Measurements from ENCODE around the gene CLCN3. TPM values are rescaled to one million over a fixed set of nuclear protein-coding genes. Genes with fewer than 3 reads are reported as not detected.

Gene CLCN3
- total and polyA plus RNA-seq, 9 of the 15 experiments (the other 6 are each of a cell fraction or from before 2014, with no cell fraction given): 12.7 to 60.6 (median 38.5) TPM

DNA sequence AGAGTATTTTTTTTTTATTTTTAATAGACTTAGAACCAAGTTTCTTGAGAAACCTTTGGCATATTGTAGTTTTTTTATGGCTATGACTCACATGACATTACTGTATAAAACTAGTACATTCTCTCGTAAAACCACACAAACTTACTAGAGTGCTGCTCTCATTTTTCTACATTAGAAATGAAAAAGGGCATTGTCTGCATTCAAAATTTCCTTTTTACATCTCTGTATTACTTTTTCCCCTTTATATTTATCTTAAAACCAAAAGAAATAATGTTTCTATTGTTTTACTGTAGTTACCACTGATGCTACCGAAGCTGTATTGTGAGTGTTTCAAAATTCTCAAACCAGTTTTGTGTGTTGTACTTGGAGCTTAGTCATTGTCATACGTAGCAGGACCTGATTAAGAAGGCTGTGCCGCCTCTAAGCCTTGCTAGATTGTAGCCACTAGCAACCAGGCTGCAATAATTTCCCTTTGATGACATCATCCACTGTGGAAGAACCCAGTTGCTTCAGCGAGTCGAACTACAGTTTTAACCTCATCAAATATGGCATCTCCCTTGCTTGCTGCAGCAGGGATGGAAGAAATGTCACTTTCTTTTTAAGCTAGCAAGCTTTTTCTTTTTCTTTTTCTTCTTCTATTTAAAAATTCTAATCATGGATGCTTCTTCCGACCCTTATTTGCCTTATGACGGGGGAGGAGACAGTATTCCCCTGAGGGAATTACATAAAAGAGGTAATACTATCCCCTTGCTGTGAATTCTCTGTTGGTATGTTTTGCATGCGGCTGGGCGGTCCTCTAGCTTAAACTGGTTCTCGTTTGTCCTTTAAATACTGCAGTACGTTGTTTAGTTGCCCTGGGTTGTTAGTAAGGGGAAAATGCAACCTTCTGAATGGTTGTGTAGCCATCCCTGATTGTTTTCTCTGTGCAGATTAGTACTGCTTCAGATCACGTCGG lies 39.6 kb downstream of the CLCN3 start (continued):
- TF ChIP-seq SNIP1 (IDR thresholded peaks at IDR 0.05; ENCODE audit: low read depth) (no peak), PTBP1 (IDR thresholded peaks at IDR 0.05; ENCODE audit: low read depth, low read length) (no peak), PTRF (tag; IDR thresholded peaks at IDR 0.05) (no peak), XRCC3 (IDR thresholded peaks at IDR 0.05) (no peak), GTF2E2 (tag; IDR thresholded peaks at IDR 0.05) (peak; percentile 81; the same call in 1 of the 2 replicates), ZNF165 (CRISPR knock-in tag; IDR thresholded peaks at IDR 0.05; ENCODE audit: borderline replicate concordance) (no peak), ZNF146 (CRISPR knock-in tag; IDR thresholded peaks at IDR 0.05; ENCODE audit: unreplicated experiment) (no peak), ZFP1 (CRISPR knock-in tag; IDR thresholded peaks at IDR 0.05) (no peak), ZBTB8A (IDR thresholded peaks at IDR 0.05; ENCODE audit: partially characterized antibody) (no peak), PYGO2 (tag; IDR thresholded peaks at IDR 0.05) (no peak), ZNF133 (CRISPR knock-in tag; IDR thresholded peaks at IDR 0.05) (no peak), GTF2A2 (tag; IDR thresholded peaks at IDR 0.05) (peak; percentile 55; the same call in 1 of the 2 replicates), RNF2 (IDR thresholded peaks at IDR 0.05) (peak; percentile 88), CREM (IDR thresholded peaks at IDR 0.05; ENCODE audit: low read depth) (peak; percentile 95), SMARCA5 (IDR thresholded peaks at IDR 0.05) (no peak), RFX7 (CRISPR knock-in tag; IDR thresholded peaks at IDR 0.05) (no peak), HDAC6 (IDR thresholded peaks at IDR 0.05; ENCODE audit: low read depth, low read length) (no peak), C11orf30 (IDR thresholded peaks at IDR 0.05; ENCODE audit: low read depth) (peak; percentile 92), ETV1 (tag; conservative IDR thresholded peaks at IDR 0.05; ENCODE audit: low read depth) (no peak), RBM25 (IDR thresholded peaks at IDR 0.05; ENCODE audit: low read depth, low read length, severe bottlenecking) (no peak)
- TF ChIP-seq, protein P1, sequence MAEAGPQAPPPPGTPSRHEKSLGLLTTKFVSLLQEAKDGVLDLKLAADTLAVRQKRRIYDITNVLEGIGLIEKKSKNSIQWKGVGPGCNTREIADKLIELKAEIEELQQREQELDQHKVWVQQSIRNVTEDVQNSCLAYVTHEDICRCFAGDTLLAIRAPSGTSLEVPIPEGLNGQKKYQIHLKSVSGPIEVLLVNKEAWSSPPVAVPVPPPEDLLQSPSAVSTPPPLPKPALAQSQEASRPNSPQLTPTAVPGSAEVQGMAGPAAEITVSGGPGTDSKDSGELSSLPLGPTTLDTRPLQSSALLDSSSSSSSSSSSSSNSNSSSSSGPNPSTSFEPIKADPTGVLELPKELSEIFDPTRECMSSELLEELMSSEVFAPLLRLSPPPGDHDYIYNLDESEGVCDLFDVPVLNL (CRISPR knock-in tag; IDR thresholded peaks at IDR 0.05; ENCODE audit: low read depth): no peak
- TF ChIP-seq, protein P2, sequence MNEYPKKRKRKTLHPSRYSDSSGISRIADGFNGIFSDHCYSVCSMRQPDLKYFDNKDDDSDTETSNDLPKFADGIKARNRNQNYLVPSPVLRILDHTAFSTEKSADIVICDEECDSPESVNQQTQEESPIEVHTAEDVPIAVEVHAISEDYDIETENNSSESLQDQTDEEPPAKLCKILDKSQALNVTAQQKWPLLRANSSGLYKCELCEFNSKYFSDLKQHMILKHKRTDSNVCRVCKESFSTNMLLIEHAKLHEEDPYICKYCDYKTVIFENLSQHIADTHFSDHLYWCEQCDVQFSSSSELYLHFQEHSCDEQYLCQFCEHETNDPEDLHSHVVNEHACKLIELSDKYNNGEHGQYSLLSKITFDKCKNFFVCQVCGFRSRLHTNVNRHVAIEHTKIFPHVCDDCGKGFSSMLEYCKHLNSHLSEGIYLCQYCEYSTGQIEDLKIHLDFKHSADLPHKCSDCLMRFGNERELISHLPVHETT (CRISPR knock-in tag; conservative IDR thresholded peaks at IDR 0.05 in 1 of 2, IDR thresholded peaks at IDR 0.05 in 1 of 2): peak in 1 of 2 experiments; percentile 64; a peak in 1 of 4 replicates
- TF ChIP-seq, protein P3, sequence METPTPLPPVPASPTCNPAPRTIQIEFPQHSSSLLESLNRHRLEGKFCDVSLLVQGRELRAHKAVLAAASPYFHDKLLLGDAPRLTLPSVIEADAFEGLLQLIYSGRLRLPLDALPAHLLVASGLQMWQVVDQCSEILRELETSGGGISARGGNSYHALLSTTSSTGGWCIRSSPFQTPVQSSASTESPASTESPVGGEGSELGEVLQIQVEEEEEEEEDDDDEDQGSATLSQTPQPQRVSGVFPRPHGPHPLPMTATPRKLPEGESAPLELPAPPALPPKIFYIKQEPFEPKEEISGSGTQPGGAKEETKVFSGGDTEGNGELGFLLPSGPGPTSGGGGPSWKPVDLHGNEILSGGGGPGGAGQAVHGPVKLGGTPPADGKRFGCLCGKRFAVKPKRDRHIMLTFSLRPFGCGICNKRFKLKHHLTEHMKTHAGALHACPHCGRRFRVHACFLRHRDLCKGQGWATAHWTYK (CRISPR knock-in tag; IDR thresholded peaks at IDR 0.05): 0 out of 2 replicates have a peak, but pooled peaks have one; percentile 26
- TF ChIP-seq, protein P4, sequence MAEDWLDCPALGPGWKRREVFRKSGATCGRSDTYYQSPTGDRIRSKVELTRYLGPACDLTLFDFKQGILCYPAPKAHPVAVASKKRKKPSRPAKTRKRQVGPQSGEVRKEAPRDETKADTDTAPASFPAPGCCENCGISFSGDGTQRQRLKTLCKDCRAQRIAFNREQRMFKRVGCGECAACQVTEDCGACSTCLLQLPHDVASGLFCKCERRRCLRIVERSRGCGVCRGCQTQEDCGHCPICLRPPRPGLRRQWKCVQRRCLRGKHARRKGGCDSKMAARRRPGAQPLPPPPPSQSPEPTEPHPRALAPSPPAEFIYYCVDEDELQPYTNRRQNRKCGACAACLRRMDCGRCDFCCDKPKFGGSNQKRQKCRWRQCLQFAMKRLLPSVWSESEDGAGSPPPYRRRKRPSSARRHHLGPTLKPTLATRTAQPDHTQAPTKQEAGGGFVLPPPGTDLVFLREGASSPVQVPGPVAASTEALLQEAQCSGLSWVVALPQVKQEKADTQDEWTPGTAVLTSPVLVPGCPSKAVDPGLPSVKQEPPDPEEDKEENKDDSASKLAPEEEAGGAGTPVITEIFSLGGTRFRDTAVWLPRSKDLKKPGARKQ (CRISPR knock-in tag; IDR thresholded peaks at IDR 0.05): no peak

All from K562 (cell line).